Left renal pelvis (tissue), 4 donors: Measurements from ENCODE around the gene KRT37. TPM values are rescaled to one million over a fixed set of nuclear protein-coding genes. Genes with fewer than 3 reads are reported as not detected.

Experiments used
- DNase-seq, 4 donors: peaks; one replicate each; pipeline ENCODE4 v3.0.0-alpha.2; 2013; ENCODE audit warnings: low read depth in 4 of 4, low spot score in 3 of 4
- polyA plus RNA-seq, 4 donors: library from polyadenylated mRNA; unstranded; fragments of 120-200 nt; gene quantifications; one replicate each; pipeline ENCODE4 v1.2.1, GENCODE V29; 2013; ENCODE audit not compliant: insufficient read length in 4 of 4

Gene KRT37
- polyA plus RNA-seq = not detected

GRCh38 chr17:41424111-41424635 lies at the start of gene KRT37:
TSS of gene KRT37 (minus strand) at chr17:41424585. CDS start at chr17:41424523, 62 bp downstream.
- no peak for DNase-seq

- DNase-seq = no peak
These were observed 44.0 kb upstream of the KRT37 start for GRCh38 chr17:41468346-41468745.

DNA sequence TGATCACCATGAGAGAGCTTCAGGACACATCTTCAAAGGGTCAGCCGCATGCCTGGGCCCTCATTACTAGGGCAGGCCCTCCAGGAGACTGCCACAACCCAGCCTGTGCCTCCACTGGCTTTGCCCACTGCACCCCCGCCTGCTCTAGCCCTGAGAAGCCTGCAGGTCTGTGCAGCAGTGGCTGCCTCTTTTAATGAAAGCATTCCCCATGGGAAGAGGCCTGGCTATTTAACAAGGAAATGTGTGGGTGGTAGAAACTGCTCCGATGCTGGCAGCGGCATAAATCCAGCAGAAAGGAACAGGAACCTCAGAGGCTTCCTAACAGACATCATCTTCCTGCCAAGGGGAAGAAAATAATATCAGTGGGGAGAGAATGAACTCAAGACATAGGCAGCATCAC lies 43.2 kb upstream of the KRT37 start:
- no peak for DNase-seq

GRCh38 chr17:41466988-41467387 lies 42.6 kb upstream of the KRT37 start, which contains the start of gene KRT32:
TSS of gene KRT32 (minus strand) at chr17:41467386. CDS start at chr17:41467325, 61 bp downstream.
- no peak for DNase-seq

GRCh38 chr17:41464682-41465081 lies 40.3 kb upstream of the KRT37 start:
- DNase-seq = no peak

GRCh38 chr17:41464173-41464572 lies 39.8 kb upstream of the KRT37 start:
- DNase-seq = no peak

GRCh38 chr17:41463746-41464145 lies 39.4 kb upstream of the KRT37 start:
- DNase-seq = no peak

GRCh38 chr17:41462705-41463104 lies 38.3 kb upstream of the KRT37 start:
- no peak for DNase-seq

DNA sequence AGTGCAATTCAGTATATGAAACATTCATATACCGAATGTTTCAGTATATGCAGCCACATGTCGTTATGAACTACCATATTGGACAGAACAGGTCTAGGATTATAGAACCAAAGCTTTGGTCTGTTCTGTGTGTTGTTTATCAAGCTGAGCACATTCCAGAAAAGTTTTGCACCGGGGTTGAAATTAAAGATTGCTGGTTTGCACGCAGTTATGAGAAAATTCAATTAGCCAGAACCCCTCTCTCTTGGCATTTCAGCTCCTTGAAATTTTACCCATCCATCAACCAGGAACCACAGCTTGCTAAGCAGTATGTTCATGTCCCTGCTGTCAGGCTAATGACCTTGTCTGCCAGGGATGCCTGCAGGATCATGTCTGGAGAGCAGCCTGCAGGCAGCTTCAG lies 33.3 kb upstream of the KRT37 start:
- no peak for DNase-seq

- no peak for DNase-seq
These were observed 31.8 kb upstream of the KRT37 start for GRCh38 chr17:41456204-41456603.

DNA sequence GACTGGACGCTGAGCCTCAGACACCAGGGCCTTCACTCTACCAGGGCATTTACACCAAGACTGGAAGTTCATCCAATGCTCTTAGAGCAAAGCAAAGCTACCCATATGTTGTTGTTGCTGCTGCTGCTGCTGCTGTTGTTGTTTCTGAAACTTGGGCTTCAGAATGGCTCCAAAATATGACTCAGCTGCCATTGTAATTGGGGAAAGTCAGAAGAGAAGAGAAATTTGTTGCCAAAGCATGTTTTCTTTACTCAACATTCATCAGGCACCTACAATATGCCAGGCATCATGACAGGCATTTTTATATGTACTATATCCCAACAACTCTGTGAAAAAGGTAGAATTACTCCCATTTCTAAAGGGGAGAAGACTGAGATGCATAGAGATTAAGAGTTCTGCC lies 30.9 kb upstream of the KRT37 start:
- no peak for DNase-seq

DNA sequence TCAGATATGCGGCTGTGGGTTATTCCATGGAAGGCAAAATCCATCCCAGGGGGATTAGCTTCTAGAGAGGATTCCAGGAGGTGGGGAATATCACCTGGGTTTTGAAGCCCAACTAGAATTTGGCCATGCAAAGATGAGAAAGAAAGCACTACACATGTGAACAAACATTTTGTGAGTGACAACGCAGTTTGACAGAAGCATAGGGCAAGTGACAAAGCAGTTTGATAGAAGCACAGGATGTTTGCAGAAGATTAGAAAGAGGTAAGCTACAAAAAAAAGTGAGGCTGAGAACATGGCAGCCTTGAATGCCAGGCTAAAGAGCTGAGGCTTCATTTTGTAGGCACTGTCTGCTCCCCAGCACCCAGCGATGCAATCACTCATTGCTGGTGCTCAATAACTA lies 28.7 kb upstream of the KRT37 start:
- DNase-seq = no peak

- DNase-seq = no peak
These were observed 27.9 kb upstream of the KRT37 start for GRCh38 chr17:41452281-41452680.

- no peak for DNase-seq
These were observed 26.9 kb upstream of the KRT37 start for GRCh38 chr17:41451154-41451728.

GRCh38 chr17:41449008-41449407 lies 24.6 kb upstream of the KRT37 start:
- no peak for DNase-seq

GRCh38 chr17:41448506-41448905 lies 24.1 kb upstream of the KRT37 start:
- DNase-seq = no peak

- no peak for DNase-seq
These were observed 22.4 kb upstream of the KRT37 start for GRCh38 chr17:41446806-41447205.

DNA sequence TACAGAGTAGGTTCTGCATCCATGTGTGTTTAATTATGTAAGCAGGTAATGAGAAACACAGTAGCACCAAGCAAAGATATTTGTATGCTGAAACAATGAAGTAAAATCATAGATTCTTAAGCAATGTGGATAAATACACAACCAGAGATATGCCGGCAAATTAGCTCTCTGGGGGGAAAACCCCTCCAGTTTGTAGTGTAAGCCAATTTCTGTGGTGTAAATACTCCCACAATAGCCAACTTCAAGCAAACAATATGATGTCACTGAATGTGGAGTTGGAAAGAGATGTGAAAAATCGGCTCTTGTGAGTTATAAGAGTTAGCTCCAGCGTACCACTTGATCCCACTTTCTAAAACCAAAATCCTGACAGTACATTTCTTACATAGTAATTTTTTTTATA lies 20.3 kb upstream of the KRT37 start:
- DNase-seq = no peak

GRCh38 chr17:41444186-41444585 lies 19.8 kb upstream of the KRT37 start:
- no peak for DNase-seq

DNA sequence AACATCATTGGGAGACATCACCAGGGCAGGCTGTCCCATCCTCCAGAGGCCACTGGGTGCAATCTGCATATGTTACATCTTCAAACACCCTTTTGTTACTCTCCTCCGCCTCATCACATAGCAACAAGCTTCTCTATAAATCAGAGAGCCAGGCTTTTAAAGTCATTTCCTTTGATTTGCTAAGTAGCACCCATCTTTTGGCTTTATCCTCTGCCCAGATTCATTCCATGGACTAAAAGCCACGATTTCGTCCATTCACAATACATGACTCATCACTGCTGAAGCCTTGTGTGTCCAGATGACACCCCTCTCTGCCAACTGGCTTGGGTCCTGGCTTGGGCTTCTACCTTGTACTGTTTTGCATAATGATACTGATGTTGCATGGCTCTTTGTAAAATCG lies 18.4 kb upstream of the KRT37 start:
- no peak for DNase-seq

DNA sequence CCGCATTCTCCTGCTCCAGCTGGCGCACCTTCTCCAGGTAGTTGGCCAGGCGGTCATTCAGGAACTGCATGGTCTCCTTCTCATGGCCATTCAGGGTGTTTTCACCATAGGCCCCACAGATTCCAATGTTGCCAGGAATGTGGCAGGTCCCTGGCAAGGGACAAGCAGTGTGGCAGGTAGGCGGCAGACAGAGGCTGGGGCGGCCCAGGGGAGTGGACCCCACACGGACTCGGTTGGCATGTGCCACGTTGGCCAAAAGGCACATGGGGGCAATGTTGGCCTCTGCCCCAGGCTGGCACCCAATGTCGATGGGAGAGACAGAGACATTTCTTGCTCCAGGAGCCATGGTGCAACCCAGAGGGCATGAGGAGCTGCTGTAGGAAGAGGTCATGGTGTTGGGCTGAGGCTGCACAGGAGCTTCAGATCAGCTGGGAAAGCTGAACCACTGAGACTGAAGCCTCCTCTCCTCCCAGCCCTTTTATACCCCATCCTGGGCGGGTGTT lies 16.2 kb upstream of the KRT37 start, which contains the start of gene KRT38:
Gene KRT38 (minus strand): TSS at position 453 of the 503 bp plus-strand sequence. CDS start 62 bp downstream, at position 391.
- no peak for DNase-seq

GRCh38 chr17:41439375-41439774 lies 15.0 kb upstream of the KRT37 start:
- DNase-seq = no peak
